Loucy (cell line): ENCODE results near the gene KCNK1.

Experiments
- H2AFZ ChIP-seq: fragments of 200-600 bp; sonication (generic); 2 replicates; pipeline ENCODE4 v1.6.0; 2016; ENCODE audit warnings: antibody characterized with exemption, mild to moderate bottlenecking, low read length, moderate library complexity
- H3F3A ChIP-seq: fragments of 200-600 bp; 2 replicates; pipeline ENCODE4 v1.6.0; 2016; ENCODE audit warnings: antibody characterized with exemption, low read depth, mild to moderate bottlenecking
- H3K27me3 ChIP-seq: fragments of 200-600 bp; sonication (generic); 2 replicates; pipeline ENCODE4 v1.6.1; 2014; ENCODE audit warnings: low read length, mild to moderate bottlenecking; ENCODE audit not compliant: insufficient read depth, poor library complexity, severe bottlenecking
- H3K36me3 ChIP-seq: fragments of 200-600 bp; sonication (generic); 2 replicates; pipeline ENCODE4 v1.6.1; 2016; ENCODE audit warnings: low read length; ENCODE audit not compliant: insufficient read depth
- H3K4me1 ChIP-seq: fragments of 200-600 bp; sonication (generic); 2 replicates; pipeline ENCODE4 v1.5.1; 2014; ENCODE audit warnings: low read length, mild to moderate bottlenecking; ENCODE audit not compliant: insufficient read depth, poor library complexity, severe bottlenecking
- H3K4me2 ChIP-seq: fragments of 200-600 bp; sonication (generic); 2 replicates; pipeline ENCODE4 v1.6.0; 2014; ENCODE audit warnings: antibody characterized with exemption, low read length, low read depth, mild to moderate bottlenecking; ENCODE audit not compliant: poor library complexity, severe bottlenecking
- H3K4me3 ChIP-seq: fragments of 200-600 bp; sonication (generic); 2 replicates; pipeline ENCODE4 v1.5.1; 2014; ENCODE audit warnings: low read length, mild to moderate bottlenecking, mixed read lengths; ENCODE audit not compliant: poor library complexity, severe bottlenecking
- H3K79me2 ChIP-seq: fragments of 200-600 bp; sonication (generic); 2 replicates; pipeline ENCODE4 v1.6.1; 2014; ENCODE audit warnings: low read length; ENCODE audit not compliant: insufficient read depth
- H3K9ac ChIP-seq: fragments of 200-600 bp; sonication (generic); 2 replicates; pipeline ENCODE4 v1.6.0; 2014; ENCODE audit warnings: mild to moderate bottlenecking, low read depth, low read length, moderate library complexity; ENCODE audit not compliant: poor library complexity, severe bottlenecking
- H3K9me2 ChIP-seq: fragments of 200-600 bp; sonication (generic); replicated peaks from 2 replicates; pipeline ENCODE4 v1.6.1; 2016; ENCODE audit warnings: low read depth, low read length, mixed read lengths
- H3K9me3 ChIP-seq: fragments of 200-600 bp; sonication (generic); 2 replicates; pipeline ENCODE4 v1.6.1; 2014; ENCODE audit warnings: mild to moderate bottlenecking, antibody characterized with exemption, low read length, low read depth; ENCODE audit not compliant: insufficient read depth
- H4K20me1 ChIP-seq: fragments of 200-600 bp; sonication (generic); 2 replicates; pipeline ENCODE4 v1.6.0; 2014; ENCODE audit warnings: antibody characterized with exemption, low read length, mild to moderate bottlenecking; ENCODE audit not compliant: insufficient read depth, poor library complexity, severe bottlenecking
- EZH2phosphoT487 ChIP-seq: fragments of 200-600 bp; IDR thresholded peaks from 2 replicates; pipeline ENCODE4 v1.6.1; 2018; ENCODE audit warnings: antibody characterized with exemption, mild to moderate bottlenecking, moderate library complexity, borderline replicate concordance
- TF ChIP-seq, protein P1 (sequence below): fragments of 200-600 bp; sonication (generic); conservative IDR thresholded peaks from 2 replicates; pipeline ENCODE4 v1.5.1; 2014; ENCODE audit warnings: mild to moderate bottlenecking, antibody characterized with exemption, low read length

KCNK1 gene

DNA sequence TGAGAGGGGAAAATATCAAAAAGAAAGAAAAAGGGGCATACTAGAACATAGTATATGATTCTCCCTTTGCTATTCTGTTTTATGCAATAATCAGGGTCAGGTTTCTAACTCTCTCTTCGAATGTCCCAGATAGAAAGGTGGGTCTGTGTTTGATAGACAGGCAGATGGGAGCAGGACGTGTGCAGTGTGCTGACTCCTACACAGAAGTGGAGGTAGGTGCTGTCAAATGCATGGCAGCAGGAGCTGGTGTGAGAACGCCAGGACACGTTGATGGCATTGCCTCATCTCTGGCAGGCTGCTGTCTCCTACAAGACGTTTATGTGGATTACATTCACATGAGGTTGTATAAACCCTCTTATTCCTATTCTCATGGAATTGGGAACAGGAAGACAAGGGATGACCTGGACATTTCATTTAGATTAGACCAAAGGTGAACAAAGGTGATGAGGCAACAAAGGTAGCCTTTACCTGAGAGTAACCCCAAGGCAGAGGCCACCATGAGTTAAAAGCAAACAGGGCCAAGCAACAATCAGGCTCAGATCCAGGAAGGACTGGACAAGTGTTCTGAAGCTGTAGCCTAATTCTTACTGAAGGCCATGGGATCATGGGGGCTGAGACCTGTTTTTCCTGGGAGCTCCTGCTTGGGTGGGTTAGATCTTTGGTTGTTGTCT lies 37.8 kb downstream of the KCNK1 start:
- H3K9ac ChIP-seq = no peak overlapping the region
- no peaks in the 10 kb centered on the region for H3K4me1 ChIP-seq
- H2AFZ ChIP-seq = no peak overlapping the region
- no peaks in the 10 kb centered on the region for H3K9me2 ChIP-seq
- no peaks in the 10 kb centered on the region for H3K27me3 ChIP-seq
- no peaks in the 10 kb centered on the region for H3K36me3 ChIP-seq
- no peak for TF ChIP-seq EZH2phosphoT487
- TF ChIP-seq, protein P1, sequence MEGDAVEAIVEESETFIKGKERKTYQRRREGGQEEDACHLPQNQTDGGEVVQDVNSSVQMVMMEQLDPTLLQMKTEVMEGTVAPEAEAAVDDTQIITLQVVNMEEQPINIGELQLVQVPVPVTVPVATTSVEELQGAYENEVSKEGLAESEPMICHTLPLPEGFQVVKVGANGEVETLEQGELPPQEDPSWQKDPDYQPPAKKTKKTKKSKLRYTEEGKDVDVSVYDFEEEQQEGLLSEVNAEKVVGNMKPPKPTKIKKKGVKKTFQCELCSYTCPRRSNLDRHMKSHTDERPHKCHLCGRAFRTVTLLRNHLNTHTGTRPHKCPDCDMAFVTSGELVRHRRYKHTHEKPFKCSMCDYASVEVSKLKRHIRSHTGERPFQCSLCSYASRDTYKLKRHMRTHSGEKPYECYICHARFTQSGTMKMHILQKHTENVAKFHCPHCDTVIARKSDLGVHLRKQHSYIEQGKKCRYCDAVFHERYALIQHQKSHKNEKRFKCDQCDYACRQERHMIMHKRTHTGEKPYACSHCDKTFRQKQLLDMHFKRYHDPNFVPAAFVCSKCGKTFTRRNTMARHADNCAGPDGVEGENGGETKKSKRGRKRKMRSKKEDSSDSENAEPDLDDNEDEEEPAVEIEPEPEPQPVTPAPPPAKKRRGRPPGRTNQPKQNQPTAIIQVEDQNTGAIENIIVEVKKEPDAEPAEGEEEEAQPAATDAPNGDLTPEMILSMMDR = no peak
- no peaks in the 10 kb centered on the region for H3K9me3 ChIP-seq
- H3K4me2 ChIP-seq = no peak overlapping the region
- H3K4me3 ChIP-seq = no peak overlapping the region
- H4K20me1 ChIP-seq = no peaks in the 10 kb centered on the region
- H3F3A ChIP-seq = no peaks in the 10 kb centered on the region
- no peaks in the 10 kb centered on the region for H3K79me2 ChIP-seq

GRCh38 chr1:233652526-233652925 lies 38.6 kb downstream of the KCNK1 start:
- H4K20me1 ChIP-seq = no peaks in the 10 kb centered on the region
- no peaks in the 10 kb centered on the region for H3K9me3 ChIP-seq
- no peak overlapping the region for H3K4me2 ChIP-seq
- no peaks in the 10 kb centered on the region for H3K27me3 ChIP-seq
- no peaks in the 10 kb centered on the region for H3K4me1 ChIP-seq
- no peaks in the 10 kb centered on the region for H3F3A ChIP-seq
- H3K9me2 ChIP-seq = no peaks in the 10 kb centered on the region
- no peaks in the 10 kb centered on the region for H3K79me2 ChIP-seq
- no peak for TF ChIP-seq EZH2phosphoT487
- TF ChIP-seq, protein P1 = no peak
- H3K4me3 ChIP-seq = no peak overlapping the region
- H2AFZ ChIP-seq = no peak overlapping the region
- H3K36me3 ChIP-seq = no peaks in the 10 kb centered on the region
- no peak overlapping the region for H3K9ac ChIP-seq

GRCh38 chr1:233654658-233655280 lies 40.9 kb downstream of the KCNK1 start:
- Histone ChIP-seq H3K4me2 (no peak overlapping the region), H4K20me1 (no peaks in the 10 kb centered on the region), H3K9me2 (no peaks in the 10 kb centered on the region), H3K4me1 (no peaks in the 10 kb centered on the region), H2AFZ (no peak overlapping the region), H3K9ac (no peak overlapping the region), H3F3A (no peaks in the 10 kb centered on the region), H3K36me3 (no peaks in the 10 kb centered on the region), H3K4me3 (no peak overlapping the region), H3K79me2 (no peaks in the 10 kb centered on the region), H3K9me3 (no peaks in the 10 kb centered on the region), H3K27me3 (no peaks in the 10 kb centered on the region)
- TF ChIP-seq, protein P1 = no peak
- TF ChIP-seq EZH2phosphoT487 = no peak
